Nephron progenitor cell (in vitro differentiated cells): ENCODE measurements around the gene POP4.
A peak's percentile ranks its signal among the peaks of the same experiment; 100 is the strongest.

Experiments
- DNase-seq: peaks from one replicate; pipeline ENCODE4 v3.0.0; 2021
- H3K27ac Mint-ChIP-seq: 2 replicates; pipeline ENCODE4 v1.8.0; 2021; ENCODE audit warnings: mild to moderate bottlenecking, moderate library complexity, mixed read lengths
- H3K27me3 Mint-ChIP-seq: 2 replicates; pipeline ENCODE4 v1.8.0; 2021; ENCODE audit warnings: mild to moderate bottlenecking, low read depth, mixed read lengths; ENCODE audit not compliant: poor library complexity
- H3K36me3 Mint-ChIP-seq: 2 replicates; pipeline ENCODE4 v1.8.0; 2021; ENCODE audit warnings: low read depth, mixed read lengths
- H3K4me1 Mint-ChIP-seq: 2 replicates; pipeline ENCODE4 v1.8.0; 2021; ENCODE audit warnings: mixed read lengths
- H3K4me3 Mint-ChIP-seq: 2 replicates; pipeline ENCODE4 v1.8.0; 2021; ENCODE audit warnings: mild to moderate bottlenecking, moderate library complexity, mixed read lengths
- H3K9me3 Mint-ChIP-seq: 2 replicates; pipeline ENCODE4 v1.8.0; 2021; ENCODE audit warnings: mild to moderate bottlenecking, moderate library complexity, mixed read lengths
- CTCF ChIP-seq: fragments of 200-600 bp; sonication (generic); IDR thresholded peaks from 2 replicates; pipeline ENCODE4 v1.5.0; 2021; ENCODE audit warnings: antibody characterized with exemption

POP4 gene

DNA sequence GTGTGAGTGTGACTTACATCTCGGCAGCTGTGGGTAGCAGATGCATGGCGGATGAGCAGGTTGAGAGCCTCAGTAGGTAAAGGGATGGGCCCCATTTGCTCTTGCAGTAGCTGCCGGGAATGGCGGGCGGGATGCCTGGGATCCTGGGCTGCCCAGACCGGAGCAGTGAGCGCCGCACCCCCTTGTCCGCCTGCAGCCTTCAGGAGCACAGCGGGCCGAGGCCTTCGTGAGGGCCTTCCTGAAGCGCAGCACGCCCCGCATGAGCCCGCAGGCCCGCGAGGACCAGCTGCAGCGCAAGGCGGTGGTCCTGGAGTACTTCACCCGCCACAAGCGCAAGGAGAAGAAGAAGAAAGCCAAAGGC lies 4.1 kb downstream of the POP4 start:
- Mint-ChIP-seq H3K4me3 (no peak overlapping the region), H3K9me3 (no peaks in the 10 kb centered on the region), H3K27ac (peak overlapping the region; percentile 89), H3K27me3 (peaks cover 2% of the 10 kb centered on the region), H3K4me1 (peaks cover 31% of the 10 kb centered on the region), H3K36me3 (peaks cover 25% of the 10 kb centered on the region)
- no peak for DNase-seq
- TF ChIP-seq CTCF: no peak

DNA sequence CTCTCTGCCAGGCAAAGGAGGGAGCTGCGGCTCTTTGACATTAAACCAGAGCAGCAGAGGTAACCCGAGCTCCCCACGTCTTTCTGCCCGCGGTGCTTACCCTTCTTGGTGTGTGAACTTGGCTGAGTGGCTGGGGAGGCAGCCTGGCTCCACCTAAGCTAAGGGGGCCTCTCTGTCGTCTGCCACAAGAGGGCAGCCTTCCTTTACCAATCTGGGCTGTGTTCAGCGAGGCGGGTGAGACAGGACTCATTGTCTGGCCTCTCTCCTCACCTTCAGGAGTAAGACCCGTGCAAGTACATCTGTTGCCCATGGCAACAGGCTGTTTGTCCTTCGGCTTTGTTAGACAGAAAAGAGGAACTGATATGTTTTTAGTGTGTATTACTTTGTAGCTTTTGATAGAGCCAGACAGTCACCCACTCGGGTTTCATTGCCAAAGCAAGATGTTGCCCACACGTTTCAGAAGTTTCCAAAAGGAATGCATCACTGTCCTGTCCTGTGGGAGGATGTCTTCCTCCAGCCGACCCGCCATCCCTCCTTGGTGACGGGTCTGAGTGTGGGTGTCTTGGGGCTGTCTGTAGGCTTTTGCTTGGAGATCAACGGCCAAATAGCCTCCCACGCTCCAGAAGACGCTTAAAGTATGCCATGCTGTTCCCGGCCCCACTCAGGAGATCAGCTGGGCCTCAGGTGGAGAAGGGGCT lies 4.6 kb downstream of the POP4 start:
- DNase-seq: peak; percentile 83
- no peaks in the 10 kb centered on the region for H3K9me3 Mint-ChIP-seq
- peak overlapping the region; percentile 64 for H3K27ac Mint-ChIP-seq
- H3K4me1 Mint-ChIP-seq: peaks cover 29% of the 10 kb centered on the region
- H3K27me3 Mint-ChIP-seq: peaks cover 2% of the 10 kb centered on the region
- no peak overlapping the region for H3K4me3 Mint-ChIP-seq
- H3K36me3 Mint-ChIP-seq: peaks cover 29% of the 10 kb centered on the region
- TF ChIP-seq CTCF: peak; percentile 85

DNA sequence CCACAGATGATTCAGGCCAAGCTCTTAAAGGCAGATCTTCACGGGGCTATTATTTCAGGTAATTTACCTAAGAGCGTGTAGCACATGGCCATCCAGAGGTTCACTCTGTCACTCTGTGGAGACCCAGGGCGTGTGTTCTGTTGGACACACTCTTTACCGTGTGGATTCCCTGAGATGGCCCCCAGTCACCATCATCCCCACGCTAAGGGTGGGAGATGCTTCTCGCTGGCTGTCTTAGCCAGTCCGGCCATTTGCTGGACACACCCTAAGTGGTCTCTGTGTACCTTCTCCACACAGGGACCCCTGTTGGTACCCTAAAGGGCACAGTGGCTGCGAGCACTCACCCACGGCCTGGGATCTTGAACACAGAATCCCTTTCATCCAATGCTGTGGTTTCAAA lies 6.0 kb downstream of the POP4 start:
- Mint-ChIP-seq H3K27ac (no peak overlapping the region), H3K36me3 (peaks cover 32% of the 10 kb centered on the region), H3K4me3 (no peak overlapping the region), H3K4me1 (peaks cover 20% of the 10 kb centered on the region), H3K27me3 (peaks cover 2% of the 10 kb centered on the region), H3K9me3 (no peaks in the 10 kb centered on the region)
- DNase-seq: no peak
- TF ChIP-seq CTCF: no peak

- H3K27ac Mint-ChIP-seq: no peak overlapping the region
- no peak for TF ChIP-seq CTCF
- H3K4me3 Mint-ChIP-seq: no peak overlapping the region
- peaks cover 2% of the 10 kb centered on the region for H3K27me3 Mint-ChIP-seq
- no peaks in the 10 kb centered on the region for H3K9me3 Mint-ChIP-seq
- peaks cover 26% of the 10 kb centered on the region for H3K4me1 Mint-ChIP-seq
- H3K36me3 Mint-ChIP-seq: peaks cover 32% of the 10 kb centered on the region
- DNase-seq: no peak
Measured at GRCh38 chr19:29612801-29613595, 6.9 kb downstream of the POP4 start.

DNA sequence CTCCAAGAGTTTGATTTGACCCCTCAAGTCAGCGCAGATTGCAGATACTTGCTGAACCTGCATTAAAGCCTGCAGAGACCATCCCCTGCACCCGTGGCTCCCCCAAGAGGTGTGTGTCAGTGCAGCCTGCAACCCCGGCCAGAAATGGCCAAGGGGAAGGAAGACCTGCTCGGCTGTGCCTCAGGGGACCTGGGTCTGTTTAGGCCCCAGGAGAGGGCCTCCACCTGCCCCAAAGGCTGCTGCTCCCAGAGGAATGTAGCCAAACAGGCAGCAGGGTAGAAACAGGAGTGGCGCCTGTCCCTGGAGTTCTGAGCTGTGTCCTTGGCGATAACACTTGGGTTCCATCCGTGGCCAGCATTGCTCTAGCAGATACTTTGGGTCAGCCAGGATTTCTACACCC lies 8.0 kb downstream of the POP4 start:
- no peak overlapping the region for H3K4me3 Mint-ChIP-seq
- DNase-seq: no peak
- peaks cover 36% of the 10 kb centered on the region for H3K4me1 Mint-ChIP-seq
- no peaks in the 10 kb centered on the region for H3K9me3 Mint-ChIP-seq
- H3K27ac Mint-ChIP-seq: no peak overlapping the region
- no peaks in the 10 kb centered on the region for H3K27me3 Mint-ChIP-seq
- no peak for TF ChIP-seq CTCF
- H3K36me3 Mint-ChIP-seq: peaks cover 32% of the 10 kb centered on the region

GRCh38 chr19:29614780-29615179 lies 8.7 kb downstream of the POP4 start:
- Mint-ChIP-seq H3K9me3 (no peaks in the 10 kb centered on the region), H3K4me1 (peaks cover 39% of the 10 kb centered on the region), H3K27ac (no peak overlapping the region), H3K4me3 (no peak overlapping the region), H3K36me3 (peaks cover 32% of the 10 kb centered on the region), H3K27me3 (no peaks in the 10 kb centered on the region)
- DNase-seq: no peak
- TF ChIP-seq CTCF: no peak
